Kidney epithelial cell (primary cell): ENCODE results near the gene CIZ1. TPM values are rescaled to one million over a fixed set of nuclear protein-coding genes. Genes with fewer than 3 reads are reported as not detected.

Experiments used
- DNase-seq: peaks from one replicate; pipeline ENCODE4 v3.0.0-alpha.2; 2010; ENCODE audit warnings: low read depth
- H3K27me3 ChIP-seq: 2 replicates; pipeline ENCODE4 v1.6.0; 2011; ENCODE audit warnings: low read length; ENCODE audit not compliant: control insufficient read depth, insufficient read depth
- H3K36me3 ChIP-seq: 2 replicates; pipeline ENCODE4 v1.5.1; 2011; ENCODE audit warnings: low read length; ENCODE audit not compliant: control insufficient read depth, insufficient read depth
- H3K4me3 ChIP-seq: 2 replicates; pipeline ENCODE4 v1.5.1; 2011; ENCODE audit warnings: low read depth, mild to moderate bottlenecking, control low read depth, low read length
- total RNA-seq: library from RNA; depleted of rRNA; stranded (reverse); fragments of >200 nt; gene quantifications from 2 replicates; pipeline ENCODE4 v1.2.3, GENCODE V29; 2015
- TF ChIP-seq, protein P1 (sequence below): IDR thresholded peaks from 2 replicates; pipeline ENCODE4 v1.5.1; 2011; ENCODE audit warnings: mild to moderate bottlenecking, moderate library complexity, low read length, control low read depth, inconsistent platforms; ENCODE audit not compliant: insufficient read depth, poor library complexity, severe bottlenecking

The CIZ1 gene
- total RNA-seq, 1 donor from 2014 or later: 56.9 TPM

DNA sequence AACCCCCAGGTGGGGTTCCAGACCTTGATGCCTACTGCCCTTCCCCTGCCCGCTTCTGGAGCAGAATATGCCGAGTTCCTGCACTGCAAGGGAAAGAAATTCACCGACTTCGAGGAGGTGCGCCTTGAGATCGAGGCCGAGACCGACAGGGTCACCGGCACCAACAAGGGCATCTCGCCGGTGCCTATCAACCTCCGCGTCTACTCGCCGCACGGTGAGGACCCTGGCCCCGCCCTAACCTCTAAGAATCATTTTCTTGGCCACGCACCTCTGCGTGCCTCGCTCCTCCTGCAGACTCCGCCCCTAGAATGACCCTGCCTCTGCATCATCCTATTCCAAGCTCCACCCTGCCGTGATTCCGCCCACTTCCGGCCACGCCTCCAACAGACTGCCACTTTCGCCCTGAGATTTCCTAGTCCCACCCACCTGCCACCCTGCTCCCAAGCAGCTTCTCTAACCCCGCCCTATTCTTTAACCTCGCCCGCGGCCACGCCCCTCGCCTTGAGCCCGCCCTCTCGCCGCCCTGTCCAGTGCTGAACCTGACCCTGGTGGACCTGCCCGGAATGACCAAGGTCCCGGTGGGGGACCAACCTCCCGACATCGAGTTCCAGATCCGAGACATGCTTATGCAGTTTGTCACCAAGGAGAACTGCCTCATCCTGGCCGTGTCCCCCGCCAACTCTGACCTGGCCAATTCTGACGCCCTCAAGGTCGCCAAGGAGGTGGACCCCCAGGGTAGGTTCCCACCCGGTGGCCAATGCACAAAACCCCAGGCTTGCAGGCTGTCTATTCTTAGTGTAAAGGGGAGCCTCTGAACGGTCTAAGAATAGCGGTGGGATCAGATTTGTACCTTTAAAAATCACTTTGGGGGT lies 27.4 kb upstream of the CIZ1 start:
- Histone ChIP-seq H3K4me3 (peak overlapping the region; percentile 25), H3K27me3 (no peaks in the 10 kb centered on the region), H3K36me3 (peaks cover 1% of the 10 kb centered on the region)
- peak; percentile 86 for DNase-seq
- TF ChIP-seq, protein P1, sequence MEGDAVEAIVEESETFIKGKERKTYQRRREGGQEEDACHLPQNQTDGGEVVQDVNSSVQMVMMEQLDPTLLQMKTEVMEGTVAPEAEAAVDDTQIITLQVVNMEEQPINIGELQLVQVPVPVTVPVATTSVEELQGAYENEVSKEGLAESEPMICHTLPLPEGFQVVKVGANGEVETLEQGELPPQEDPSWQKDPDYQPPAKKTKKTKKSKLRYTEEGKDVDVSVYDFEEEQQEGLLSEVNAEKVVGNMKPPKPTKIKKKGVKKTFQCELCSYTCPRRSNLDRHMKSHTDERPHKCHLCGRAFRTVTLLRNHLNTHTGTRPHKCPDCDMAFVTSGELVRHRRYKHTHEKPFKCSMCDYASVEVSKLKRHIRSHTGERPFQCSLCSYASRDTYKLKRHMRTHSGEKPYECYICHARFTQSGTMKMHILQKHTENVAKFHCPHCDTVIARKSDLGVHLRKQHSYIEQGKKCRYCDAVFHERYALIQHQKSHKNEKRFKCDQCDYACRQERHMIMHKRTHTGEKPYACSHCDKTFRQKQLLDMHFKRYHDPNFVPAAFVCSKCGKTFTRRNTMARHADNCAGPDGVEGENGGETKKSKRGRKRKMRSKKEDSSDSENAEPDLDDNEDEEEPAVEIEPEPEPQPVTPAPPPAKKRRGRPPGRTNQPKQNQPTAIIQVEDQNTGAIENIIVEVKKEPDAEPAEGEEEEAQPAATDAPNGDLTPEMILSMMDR: no peak

DNA sequence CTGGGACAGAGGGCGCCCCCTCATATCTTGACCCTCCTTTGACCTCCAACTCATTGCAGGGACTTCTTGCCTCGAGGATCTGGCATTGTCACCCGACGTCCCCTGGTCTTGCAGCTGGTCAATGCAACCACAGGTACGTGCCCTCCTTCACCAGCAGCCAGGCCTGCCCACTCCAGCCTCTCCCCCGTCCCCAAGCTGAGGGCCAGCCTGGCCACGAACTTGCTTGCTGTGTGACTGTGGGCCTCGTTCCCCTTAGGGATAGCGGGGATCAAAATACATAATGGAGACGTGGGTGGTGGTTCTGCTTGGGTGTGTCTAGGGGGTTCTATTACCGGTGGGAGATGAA lies 26.8 kb upstream of the CIZ1 start:
- TF ChIP-seq, protein P1: no peak
- Histone ChIP-seq H3K36me3 (peaks cover 1% of the 10 kb centered on the region), H3K27me3 (no peaks in the 10 kb centered on the region), H3K4me3 (peak overlapping the region; percentile 25)
- no peak for DNase-seq

DNA sequence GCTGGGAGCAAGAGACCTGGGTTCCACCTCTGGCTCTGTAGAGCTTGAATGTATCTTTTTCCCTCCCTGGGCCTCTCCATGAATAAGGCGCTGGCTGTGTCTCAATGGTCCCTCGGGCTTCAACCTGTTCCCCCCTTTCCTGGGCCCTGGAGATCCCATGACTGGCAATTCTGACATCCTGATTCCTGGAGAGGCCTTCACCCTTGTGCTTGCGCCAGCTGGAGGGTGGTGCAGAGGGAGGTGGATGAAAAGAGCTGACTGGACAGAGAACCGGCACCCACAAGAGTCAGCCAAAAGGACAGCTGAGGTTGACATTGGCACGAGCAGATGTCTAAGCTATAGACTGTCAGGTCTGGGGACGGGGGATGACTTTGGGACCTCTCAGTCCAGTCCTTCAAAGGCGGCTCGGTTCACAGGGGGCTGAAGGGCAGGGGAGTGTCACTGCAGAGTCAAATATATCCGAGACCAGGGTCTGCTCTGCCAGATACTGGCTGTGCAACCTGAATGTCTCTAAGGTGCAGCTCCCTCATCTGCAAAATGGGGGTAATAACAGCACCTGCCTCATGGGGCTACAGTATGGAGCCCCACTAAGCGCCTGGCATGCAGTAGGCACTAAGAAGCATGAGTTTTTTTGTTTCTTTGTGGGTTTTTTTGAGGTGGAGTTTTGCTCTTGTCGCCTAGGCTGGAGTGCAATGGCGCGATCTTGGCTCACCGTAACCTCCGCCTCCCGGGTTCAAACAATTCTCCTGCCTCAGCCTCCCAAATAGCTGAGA lies 25.6 kb upstream of the CIZ1 start:
- TF ChIP-seq, protein P1: no peak
- Histone ChIP-seq H3K36me3 (peaks cover under 1% of the 10 kb centered on the region), H3K4me3 (no peak overlapping the region), H3K27me3 (no peaks in the 10 kb centered on the region)
- DNase-seq: no peak

DNA sequence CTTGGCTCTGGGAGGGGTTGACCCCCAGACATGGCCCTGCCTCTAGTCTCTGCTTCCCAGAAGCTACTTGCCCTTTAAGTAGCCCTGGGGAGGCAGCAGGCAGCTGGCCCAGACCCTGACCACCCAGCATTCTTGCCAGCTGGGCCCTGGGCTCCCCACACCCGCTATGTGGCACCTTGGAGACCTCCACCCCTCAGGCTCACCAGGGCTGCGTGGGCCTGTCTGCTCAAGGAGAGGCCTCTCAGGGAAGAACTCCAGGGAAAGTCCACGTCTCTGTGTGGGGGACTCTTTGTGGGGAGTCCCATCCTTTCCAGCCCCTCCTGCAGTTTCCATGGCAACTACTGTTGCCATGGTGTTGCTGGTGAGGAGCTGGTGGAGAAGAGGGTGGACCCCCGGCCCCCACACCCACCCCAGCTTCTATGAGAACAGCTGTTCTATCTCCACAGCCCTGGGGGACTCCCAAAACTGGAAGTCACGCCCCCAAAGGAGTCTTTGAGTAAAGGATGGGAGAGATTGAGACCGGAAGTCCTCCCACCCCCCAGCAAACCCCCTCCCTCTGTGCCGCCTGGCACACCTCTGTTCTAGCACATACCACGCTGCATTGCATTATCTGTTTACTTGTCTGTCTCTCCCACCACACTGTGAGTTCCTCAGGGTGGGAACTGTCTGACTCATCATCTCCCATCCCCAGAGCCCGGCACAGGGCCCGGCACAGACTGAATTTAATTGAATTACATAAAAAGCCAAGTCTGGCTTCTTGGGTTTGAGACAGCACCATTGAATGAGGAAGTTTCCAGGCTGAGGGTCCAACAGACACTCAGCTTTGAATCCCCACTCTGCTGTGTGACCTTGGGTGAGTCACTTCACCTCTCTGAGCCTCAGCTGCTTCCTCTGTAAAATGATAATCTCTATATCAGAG lies 24.4 kb upstream of the CIZ1 start:
- H3K4me3 ChIP-seq: no peak overlapping the region
- peak; percentile 65 for DNase-seq
- H3K27me3 ChIP-seq: no peaks in the 10 kb centered on the region

More for the DNA sequence above, 24.4 kb upstream of the CIZ1 start:
- no peaks in the 10 kb centered on the region for H3K36me3 ChIP-seq
- TF ChIP-seq, protein P1: no peak
